ENCODE data around the gene TMEM239.
"Not testable (repeated sequence)": the region's sequence is repeated elsewhere in the genome, so short reads cannot be mapped to it uniquely, and the experiment has no call there.

Gene TMEM239

DNA sequence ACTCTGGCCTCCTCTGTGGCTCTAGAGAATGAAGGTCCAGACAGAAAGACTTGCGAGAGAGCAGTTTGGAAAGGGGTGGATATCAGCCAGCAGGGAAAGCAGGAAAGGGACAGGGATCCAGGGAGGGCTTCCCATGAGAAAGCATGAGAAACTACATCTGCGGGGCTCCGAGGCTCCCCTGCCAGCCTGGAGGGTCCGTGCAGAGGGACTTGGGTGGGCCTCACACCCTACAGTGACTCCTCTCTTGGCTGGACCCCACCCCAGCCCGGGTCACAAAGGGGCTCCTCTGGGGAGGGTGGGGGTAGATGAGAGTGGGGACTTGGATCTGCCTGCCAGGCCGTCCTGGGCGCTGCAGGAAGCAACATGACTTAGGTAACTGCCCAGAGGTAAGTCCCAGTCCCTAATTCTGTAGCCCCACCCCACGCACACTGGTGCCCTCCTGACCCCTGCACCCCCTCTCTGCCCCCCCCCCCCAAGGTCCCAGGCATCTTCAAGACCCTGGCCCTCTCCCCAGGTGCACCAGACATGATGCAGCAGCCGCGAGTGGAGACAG lies at the start of gene TMEM239:
Gene TMEM239, plus strand, starts transcription at position 335 of the 553 bp plus-strand sequence. Its CDS starts 191 bp downstream, at position 526.
- DNase-seq: no peak

DNA sequence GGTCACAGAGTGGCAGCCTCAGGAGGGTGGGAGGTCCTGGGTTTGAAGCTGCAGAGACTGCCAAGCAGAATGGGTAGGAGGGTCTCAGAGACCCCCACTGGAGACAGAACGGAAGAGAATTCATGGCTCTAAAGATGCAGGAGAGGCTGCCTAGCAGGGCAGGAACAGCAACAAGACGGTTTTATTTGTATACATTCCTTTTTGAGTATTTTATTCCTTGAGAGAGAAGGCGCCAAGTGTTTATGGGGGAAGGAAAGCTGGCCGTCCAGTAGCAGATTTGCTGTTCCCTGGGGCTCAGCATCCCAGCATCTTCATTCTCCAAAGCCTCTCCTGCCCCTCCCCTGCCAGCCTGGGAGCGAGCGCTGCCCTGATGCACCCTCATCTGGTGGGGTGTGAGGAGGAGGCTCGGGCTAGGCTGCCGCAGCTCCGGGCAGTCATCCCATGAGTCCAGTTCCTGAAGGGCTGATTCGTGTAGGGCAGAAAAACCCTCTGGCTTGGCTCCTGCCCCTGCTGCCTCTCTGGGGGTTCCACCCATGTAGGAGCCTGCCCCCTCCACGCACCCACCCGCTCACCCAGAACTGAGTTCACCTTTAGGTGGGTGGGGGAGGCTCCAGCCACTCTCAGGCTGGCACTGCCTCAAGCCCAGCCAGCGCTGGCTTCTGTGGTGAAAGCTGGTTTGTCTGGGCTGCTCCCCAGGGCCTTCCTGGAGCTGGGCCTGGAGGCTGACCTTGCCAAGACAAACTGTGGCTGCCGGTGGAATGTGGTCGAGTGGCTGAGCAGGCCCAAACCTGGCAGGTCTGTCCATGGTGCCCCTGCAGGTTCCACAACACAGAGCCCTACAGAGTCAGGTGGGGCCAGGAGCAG lies 48.2 kb upstream of the TMEM239 start:
- DNase-seq: no peak

DNA sequence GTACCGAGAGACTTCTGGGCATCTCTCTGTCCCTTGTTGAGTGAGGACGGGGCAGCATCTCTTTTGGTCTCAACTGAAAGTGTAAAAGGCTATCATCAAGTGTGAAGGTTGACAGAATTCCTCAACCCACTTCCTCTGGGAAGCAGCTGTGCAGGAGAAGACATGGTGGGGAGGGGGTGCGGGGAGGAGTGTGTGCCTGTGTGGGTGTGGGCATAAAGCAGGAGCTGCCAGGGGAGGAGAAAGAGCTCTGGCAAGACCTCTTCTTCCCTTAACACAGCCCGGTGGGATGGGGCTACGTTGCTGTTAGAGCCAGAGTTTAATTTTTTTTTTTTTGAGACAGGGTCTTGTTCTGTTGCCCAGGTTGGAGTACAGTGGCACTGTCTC lies 47.5 kb upstream of the TMEM239 start:
- no peak for DNase-seq

DNA sequence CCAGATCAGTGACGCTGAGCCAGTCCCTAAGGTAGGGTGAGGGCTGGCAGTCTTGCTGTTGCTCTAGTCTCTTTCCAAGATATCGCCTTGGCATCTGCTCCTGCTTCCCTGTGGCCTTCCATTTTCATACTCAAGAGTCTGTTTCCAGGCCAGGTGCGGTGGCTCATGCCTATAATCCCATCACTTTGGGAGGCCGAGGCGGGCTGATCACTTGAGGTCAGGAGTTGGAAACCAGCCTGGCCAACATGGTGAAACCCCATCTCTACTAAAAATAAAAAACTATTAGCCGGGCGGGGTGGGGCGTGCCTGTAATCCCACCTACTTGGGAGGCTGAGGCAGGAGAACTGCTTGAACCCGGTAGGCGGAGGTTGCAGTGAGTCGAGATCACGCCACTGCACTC lies 46.1 kb upstream of the TMEM239 start:
- DNase-seq: not testable (repeated sequence)

DNA sequence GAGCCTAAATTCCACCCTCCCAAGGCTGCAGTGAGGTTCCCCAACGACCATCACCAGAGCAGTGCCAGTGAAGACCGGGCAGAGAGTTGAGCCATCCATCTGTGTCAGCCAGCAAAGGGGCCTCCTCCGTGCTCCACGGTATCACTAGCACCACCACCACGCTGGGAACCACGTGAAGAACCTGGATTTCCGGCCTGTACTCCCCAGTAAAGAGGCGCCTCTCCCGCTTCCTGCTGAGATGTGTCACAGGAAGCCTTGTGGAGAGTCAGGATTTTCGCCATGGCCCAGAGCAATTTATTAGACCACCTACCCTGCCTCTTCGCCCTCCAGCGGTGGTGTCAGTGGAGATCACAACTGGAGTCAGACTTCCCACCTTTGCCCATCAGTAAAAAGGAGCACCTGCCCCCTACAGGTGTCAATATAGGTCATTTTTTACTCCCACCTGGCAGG lies 44.5 kb upstream of the TMEM239 start:
- DNase-seq: no peak

DNA sequence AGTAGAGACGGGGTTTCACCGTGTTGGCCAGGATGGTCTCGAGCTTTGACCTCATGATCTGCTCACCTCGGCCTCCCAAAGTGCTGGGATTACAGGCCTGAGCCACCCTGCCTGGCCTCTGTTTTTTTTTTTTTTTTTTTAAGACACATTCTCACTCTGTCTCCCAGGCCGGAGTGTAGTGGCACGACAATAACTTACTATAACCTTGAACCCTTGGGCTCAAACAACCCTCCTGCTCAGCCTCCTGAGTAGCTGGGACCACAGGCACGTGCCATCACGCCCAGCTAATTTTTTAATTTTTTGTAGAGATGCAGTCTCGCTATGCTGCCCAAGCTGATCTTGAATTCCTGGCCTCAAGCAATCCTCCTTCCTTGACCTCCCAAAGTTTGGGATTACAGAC lies 42.4 kb upstream of the TMEM239 start:
- DNase-seq: no peak

DNA sequence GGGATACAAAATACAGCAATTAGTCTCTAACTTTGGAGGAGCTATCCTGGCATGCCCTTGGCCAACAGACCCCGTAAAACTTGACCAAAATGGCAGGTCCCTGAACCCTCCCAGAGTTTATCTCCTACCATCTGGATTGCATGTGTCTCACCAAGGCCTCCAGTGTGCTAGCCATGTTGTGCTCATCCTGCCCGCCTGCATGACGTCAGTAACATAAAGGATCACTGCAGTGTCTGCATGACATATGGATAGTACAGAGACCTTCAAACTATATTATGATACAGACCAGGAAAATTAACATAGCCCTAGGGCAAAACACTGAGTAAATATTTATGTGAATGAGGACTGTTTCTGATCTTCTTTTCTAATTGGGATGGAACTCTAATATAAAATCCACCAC lies 41.0 kb upstream of the TMEM239 start:
- DNase-seq: no peak

DNA sequence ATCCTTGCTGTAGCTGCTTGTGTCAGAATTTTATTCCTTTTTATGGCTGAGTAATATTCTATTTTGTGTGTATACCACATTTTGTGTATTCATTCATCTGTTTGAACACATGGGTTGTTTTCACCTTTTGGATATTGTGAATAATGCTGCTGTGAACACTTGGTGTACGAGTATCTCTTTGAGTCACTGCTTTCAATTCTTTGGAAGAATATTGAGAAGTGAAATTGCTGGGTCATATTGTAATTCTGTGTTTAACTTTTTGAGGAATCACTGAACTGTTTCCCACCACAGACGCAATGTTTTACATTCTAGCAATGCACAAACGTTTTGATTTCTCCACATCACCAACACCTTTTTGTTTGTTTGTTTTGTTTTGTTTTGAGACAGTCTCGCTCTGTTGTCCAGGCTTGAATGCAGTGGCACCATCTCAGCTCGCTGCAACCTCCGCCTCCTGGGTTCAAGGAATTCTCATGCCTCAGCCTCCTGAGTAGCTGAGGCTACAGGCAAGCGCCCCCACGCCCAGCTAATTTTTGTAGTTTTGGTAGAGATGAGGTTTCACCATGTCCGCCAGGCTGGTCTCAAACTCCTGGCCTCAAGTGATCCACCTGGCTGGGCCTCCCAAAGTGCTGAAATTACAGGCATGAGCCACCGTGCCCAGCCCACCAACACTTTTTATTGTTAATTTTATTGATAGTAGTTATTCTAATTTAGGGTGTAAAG lies 37.4 kb upstream of the TMEM239 start:
- DNase-seq: no peak

DNA sequence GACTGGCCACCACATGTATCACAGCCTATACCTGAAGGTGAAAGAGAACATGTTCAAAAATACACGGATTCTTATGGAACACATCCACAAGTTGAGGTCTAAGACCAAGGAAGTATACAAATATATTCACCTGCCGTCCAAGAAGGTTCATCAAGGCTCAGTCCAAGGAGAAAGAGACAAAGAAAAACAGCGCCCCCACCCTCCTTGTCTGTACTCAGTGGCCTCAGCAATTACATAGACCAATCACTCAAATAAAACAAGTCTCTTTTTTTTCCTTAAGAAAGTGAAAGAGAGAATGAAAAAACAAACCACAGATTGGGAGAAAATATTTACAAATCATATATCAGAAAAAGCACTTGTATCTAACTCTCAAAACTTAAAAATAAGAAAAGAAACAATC lies 35.2 kb upstream of the TMEM239 start:
- no peak for DNase-seq

DNA sequence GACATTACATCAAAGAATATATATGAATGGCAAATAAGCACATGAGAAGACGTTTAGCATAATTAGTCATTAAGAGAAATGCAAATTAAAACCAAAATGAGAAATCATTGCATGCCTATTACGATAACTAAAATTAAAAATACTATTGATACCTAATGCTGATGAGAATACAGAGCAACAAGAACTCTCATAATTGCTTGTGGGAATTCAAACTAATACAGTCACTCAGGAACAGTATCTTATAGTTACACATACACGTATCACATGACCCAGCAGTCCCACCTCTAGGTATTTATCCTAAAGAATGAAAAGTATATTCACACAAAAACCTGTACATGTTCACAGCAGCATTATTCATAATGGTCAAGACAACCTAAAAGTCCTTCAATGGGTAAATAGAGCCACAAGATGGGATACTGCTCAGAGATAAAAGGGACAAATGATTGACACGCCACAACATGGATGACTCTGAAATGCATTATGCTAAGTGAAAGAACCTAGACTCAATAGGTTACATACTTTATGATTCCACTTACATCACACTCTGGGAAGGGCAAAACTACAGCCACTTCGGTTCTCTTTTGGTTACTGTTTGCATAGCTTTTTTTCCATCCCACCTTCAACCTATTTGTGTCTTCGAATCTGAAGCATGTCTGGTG lies 32.1 kb upstream of the TMEM239 start:
- no peak for DNase-seq

DNA sequence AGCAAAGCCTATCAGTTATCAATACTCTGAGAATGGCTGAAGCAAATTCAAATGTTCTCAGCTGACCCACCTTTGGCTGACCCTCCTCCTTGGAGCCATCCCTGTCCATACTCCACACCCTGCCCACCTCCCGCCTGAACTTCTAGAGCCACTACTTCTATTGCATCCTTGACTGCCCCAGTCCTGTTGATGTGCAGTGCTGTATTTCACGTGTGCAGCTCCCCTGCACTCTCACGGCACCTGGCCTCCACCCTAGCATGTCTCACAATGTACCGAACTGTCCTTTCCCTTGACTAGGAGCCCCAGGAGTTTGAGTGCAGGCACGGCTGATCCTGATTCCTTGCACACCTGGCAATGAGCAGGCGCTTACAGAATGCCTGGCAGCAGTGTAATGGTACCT lies 22.7 kb upstream of the TMEM239 start:
- DNase-seq: no peak

DNA sequence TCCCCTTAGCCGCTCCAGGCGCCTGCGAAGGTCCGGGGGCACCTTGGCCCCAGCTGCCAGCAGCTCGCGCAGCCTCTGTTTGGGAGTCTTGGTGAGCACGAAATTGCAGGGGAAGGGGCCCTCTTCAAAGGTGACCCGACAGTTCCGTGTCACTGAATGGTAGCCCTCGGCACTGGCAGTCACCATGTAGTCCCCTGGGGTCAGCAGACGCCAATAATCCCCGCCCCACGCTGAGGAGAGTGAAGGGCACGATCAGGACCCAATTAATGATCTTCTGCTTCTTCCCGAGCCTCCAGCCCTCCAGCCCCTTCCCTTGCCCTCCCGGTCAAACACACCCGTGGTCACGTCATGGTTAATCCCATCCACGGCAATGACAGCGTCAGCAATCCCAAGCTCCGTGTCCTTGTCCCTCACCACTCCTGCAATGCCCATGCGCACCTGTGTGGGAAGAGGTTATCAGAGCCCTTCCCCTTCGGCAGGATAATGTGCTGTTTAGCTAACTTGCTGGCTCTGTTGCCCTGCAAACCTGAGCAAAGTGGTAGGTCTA lies 21.9 kb upstream of the TMEM239 start:
- DNase-seq: no peak

DNA sequence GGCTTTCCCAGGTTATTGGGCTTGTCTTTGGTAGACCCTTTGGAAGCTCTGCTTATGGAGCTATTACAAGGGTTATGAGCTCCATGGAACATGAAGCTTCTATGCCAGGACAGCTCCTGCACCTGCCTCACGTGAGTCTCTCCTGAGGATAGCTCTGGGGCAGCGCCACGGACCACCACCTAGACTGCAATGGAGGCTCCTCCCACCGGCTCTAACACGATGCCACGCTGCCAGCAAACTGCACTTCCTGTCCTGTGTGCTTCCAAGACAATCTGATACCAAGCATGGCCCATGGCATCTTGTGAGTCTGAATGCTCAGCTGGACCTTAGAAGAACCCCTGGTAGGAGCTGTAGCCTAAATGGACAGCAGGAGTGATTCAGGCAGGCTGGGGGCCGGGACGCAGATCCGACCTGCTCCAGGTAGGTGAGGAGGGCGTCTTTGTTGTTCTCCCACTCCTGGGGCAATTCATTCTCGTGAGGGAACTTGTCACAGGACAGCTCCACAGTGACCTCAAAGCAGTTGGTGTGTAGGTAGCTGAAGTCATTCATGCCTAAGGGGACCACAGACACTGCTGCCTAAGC lies 21.2 kb upstream of the TMEM239 start:
- no peak for DNase-seq

DNA sequence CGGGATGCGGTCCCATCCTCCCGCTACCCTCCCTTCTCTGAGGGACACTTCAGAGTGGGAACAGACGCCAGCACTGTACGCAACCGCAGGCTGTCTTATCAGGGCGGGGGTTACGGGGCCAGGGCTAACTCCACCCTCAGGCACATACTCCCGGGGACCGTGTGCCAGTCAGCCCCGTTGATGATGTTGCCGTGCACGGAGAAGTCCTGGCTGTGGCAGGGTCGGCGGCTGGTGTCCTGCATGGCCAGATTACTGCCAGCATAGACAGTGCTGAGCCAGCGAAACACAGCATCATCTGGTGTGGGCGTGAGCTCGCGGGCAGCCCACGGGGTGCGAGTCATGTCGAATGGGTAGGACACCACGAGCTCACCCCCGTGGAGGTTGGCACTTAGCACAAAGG lies 20.7 kb upstream of the TMEM239 start:
- no peak for DNase-seq

DNA sequence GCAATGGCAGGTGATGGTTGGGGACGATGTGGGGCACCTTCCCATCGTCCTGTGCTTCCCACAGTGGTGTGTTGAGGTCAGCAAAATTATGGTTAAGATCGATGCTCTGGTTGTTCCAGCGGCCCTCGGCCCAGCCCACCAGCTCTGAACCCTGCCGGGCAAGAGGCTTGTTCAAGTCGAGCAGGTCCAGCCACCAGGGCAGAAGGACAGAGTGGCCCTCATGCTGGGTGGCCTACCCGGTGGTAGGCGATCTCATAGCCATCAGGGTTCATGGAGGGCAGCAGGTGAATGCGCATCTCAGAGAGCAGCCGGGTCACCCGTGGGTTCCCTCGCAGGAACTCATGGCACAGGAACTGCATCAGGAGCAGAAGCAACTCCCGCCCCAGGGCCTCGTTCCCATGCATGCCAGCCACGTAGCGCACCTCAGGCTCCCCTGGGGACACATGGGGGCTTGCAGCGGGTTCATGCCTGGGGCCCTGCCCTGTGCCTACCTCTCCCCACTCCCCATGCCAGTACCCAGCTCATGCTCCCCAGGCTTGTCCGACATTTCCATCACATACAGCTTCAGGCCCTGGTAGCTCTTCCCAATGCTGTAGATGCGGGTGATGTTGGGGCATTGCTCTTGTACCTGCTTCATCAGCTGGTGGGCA lies 20.0 kb upstream of the TMEM239 start:
- no peak for DNase-seq

DNA sequence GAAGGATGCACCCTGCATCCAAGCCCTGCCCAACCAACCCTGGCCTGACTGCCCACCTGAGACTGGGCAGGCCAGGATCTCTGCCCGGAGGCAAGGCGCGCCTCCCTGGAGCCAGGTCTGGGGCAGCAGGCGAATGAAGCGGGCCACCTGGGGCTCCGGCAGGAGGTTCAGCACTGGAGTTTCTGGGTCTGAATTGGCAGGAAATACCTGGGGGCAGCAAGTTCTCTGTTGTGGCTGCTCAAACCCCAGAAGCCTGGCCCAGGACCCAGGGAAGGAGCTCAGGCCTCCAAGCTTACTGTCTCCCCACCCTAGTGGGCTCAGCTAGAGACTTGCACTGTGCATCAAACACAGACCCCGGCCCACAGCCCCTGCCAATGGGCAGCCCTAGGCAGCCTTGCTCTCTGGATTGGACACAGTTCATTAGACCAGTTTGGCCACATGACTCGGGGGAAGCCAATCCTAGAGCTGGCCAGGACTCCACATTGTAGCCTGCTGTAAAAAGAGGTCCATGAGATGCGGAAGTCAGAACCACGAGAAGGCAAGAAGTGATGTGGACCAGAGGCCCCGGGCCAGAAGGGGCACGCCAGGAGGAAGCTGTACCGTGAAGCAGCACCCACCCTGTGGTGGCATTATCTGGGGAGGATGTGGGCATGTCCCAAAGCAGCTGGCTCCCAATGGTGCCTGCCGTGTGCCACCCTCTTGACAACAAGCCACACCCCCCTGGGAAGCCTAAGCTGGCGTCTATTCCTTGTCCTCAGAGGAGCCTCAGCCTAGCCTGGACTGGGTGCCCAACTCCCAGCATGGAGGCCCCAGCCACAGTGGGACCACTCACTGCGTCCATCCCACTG lies 18.8 kb upstream of the TMEM239 start:
- no peak for DNase-seq

DNA sequence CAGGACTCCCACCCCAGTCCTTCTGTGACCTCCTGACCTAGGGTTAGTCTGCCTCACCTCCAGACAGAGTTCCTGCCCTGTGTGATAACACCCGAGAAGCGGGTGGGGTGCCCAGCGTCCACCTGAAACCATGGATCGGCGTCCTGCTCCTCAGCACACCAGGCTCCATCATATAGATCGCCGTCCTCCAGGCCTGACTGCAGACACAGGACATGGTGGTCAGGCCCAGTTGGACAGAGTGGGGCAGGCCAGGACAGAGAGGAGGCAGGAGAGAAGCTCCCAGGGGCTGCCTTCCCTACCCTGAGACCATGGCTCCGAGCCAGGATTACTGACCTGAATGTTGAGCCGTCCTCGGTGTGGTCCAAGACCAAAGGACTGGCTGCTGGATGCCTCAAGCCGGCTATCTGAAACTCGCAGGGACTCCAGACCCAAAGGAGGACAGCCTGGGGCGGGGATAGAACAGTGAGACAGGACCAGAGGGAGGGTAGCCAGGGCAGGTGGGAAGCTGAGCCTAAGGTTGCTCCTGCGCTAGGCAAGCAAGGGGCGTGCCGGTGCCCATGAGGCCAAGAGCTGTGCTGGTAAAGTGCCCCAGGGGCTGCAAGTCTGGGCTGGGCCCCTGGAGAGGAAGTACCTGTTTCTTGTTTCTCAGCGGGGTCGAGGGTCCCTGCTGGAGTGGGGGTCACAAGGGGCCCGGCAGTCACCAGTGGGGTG lies 17.9 kb upstream of the TMEM239 start:
- DNase-seq: no peak

DNA sequence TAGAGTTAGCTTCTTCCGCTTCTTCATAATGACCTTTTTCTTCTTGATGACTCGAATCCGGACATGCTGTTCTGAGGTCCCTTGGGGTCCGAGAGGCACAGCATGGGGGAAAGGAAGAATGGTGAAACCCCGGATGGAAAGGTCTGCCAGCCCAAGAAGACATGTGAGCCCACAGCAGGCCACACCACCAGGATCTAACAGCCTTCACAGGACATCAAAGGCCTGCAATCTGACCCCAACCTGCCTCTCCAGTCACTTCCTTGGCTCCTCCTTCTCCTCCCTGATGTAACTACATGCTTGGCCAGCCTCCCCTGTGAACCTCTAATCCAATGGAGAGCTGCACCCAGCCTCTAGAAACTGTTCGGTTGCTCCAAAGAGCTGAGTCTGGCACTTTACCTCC lies 17.4 kb upstream of the TMEM239 start:
- DNase-seq: no peak

DNA sequence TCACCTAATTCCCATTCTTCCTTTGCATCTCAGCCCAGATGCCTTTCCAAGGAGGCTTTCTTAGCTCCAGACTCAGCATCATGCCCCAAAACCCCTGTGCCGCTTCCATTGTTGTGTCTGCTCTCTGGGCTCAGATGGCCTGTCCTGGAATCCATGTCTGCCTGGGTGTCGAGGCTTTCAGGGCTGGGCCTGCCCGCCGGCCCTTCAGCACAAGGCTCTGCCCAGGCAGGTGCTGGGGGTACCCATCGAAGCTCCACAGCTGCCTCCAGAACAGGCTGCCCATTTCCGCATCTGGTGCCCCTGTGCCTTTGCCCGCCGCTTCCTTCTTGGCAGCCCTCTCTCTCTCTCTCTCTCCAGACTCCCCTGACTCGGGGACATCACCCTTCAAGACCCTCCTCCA lies 16.9 kb upstream of the TMEM239 start:
- no peak for DNase-seq

DNA sequence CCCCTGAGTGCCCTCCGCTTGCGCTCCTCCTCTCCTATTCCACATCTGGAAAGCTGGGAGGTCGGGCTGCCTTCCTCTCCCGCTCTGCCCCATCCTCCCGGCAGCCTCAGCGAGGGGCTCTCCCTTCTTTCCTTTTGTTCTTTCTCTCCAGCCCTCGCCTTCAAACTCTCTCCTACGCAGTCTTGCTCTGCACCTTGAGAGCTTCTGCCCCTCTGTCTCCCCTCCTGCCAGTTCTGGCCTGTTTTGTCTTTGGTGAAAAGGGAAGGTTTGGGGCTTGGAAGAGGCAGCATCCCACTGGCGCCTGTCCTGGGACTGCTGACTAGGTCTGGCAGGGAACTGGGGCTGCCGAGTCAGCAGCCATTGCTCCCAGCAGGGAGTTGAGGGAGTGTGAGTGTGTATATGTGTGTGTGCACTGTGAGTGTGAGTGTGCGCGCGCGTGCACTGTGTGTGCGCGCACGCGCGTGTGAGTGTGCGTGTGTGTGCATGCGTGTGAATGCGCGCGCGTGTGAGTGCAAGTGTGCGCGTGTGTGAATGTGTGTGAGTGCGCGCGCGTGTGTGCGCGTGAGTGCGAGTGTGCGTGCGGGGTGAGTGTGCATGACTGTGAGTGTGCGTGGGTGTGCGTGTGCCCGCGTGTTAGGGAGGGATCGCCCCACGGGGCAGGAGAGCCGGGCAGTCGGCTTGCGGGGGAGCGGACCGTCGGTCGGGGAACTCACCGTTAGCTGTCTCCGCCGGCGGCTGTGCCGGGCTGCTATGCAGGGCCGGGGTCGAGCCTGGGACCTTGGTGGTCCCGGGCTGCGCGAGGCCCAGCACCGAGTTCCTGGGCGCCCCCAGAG lies 16.3 kb upstream of the TMEM239 start:
- no peak for DNase-seq
